Neuron (in vitro differentiated cells): ENCODE measurements around the gene ENTPD1.
"Not testable (repeated sequence)": the region's sequence is repeated elsewhere in the genome, so short reads cannot be mapped to it uniquely, and the experiment has no call there.

Experiments
- H2AFZ ChIP-seq: one replicate; pipeline ENCODE4 v1.6.1; 2013; ENCODE audit warnings: low read depth, mild to moderate bottlenecking, inconsistent platforms, low read length, moderate library complexity
- H3K27me3 ChIP-seq: one replicate; pipeline ENCODE4 v1.6.1; 2013; ENCODE audit warnings: low read length; ENCODE audit not compliant: insufficient read depth
- H3K36me3 ChIP-seq: one replicate; pipeline ENCODE4 v1.6.1; 2013; ENCODE audit warnings: low read length; ENCODE audit not compliant: insufficient read depth
- H3K4me1 ChIP-seq: one replicate; pipeline ENCODE4 v1.6.1; 2013; ENCODE audit warnings: low read length; ENCODE audit not compliant: insufficient read depth
- H3K4me3 ChIP-seq: 2 replicates; pipeline ENCODE4 v1.5.1; 2013; ENCODE audit warnings: mild to moderate bottlenecking, low read length, moderate library complexity
- H3K9me3 ChIP-seq: one replicate; pipeline ENCODE4 v1.6.1; 2013; ENCODE audit warnings: low read length

ENTPD1 gene

DNA sequence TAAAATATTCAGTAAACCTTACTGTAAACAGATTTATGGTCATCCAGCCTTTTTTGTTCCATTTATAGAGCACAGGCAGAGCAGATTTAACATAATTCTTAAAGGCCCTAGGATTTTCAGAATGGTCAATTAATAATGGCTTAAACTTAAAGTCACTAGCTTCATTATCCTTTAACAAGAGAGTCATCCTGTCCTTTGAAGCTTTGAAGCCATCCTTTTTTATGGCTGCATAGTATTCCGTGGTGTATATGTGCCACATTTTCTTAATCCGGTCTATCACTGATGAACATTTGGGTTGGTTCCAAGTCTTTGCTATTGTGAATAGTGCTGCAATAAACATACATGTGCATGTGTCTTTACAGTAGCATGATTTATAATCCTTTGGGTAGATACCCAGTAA lies 17.5 kb downstream of the ENTPD1 start:
- not testable (repeated sequence) for H3K9me3 ChIP-seq, H3K36me3 ChIP-seq, H3K4me3 ChIP-seq, H3K27me3 ChIP-seq, H3K4me1 ChIP-seq, H2AFZ ChIP-seq

DNA sequence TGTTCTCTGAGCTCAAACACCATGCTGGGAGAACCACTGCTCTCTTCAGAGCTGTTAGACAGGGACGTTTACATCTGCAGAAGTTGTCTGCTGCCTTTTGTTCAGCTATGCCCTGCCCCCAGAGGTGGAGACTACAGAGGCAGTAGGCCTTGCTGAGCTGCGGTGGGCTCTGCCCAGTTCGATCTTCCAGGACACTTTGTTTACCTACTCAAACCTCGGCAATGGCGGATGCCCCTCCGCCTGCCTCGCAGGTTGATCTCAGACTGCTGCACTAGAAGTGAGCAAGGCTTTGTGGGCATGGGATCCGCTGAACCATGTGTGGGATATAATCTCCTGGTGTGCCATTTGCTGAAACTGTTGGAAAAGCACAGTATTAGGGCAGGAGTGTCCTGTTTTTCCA lies 21.7 kb downstream of the ENTPD1 start:
- not testable (repeated sequence) for H3K9me3 ChIP-seq, H3K4me1 ChIP-seq, H3K27me3 ChIP-seq, H3K4me3 ChIP-seq, H2AFZ ChIP-seq, H3K36me3 ChIP-seq

DNA sequence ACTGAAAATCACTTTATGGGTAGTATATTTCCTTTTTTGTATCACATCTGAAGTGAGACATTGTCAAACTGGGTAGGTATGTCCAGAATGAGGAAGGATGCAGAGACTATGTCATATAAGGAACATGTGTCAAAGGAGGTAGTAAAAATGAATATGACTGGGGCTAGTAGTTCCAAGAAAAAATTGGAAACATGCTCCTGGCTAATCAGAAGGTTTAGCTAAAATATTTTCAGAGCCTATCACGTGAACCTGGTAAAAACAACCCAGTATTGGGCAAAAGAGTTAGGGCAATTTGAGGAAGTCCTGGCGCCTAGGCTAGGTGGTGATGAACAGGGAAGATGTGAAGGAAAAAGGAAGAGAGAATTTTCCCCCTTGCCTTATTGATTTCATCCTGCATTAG lies 26.4 kb downstream of the ENTPD1 start:
- Histone ChIP-seq H3K27me3 (peaks cover 4% of the 10 kb centered on the region), H3K4me1 (peaks cover 6% of the 10 kb centered on the region), H3K4me3 (no peak overlapping the region), H2AFZ (no peak overlapping the region), H3K9me3 (no peaks in the 10 kb centered on the region), H3K36me3 (no peaks in the 10 kb centered on the region)

DNA sequence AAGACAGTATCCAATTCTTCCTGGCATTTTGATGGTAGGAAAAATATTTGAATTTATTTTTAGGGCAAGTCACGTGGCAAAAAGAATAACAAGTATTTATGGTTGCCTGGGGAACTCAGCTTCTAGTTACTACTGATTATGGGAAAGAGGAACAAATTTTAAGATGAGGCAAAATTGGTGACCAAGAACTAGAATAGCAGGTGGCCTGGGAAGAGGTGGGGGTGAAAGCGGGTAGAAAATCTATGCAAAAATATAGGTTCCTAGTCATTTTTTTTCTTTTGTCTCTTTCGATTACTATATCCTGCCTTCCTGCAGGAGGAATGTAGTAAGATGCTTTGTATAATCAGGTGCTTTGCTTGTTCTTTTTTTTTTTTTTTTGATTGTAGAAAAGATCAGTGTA lies 27.8 kb downstream of the ENTPD1 start:
- no peak overlapping the region for H3K4me3 ChIP-seq
- H3K27me3 ChIP-seq: peaks cover 4% of the 10 kb centered on the region
- H3K4me1 ChIP-seq: peaks cover 6% of the 10 kb centered on the region
- no peaks in the 10 kb centered on the region for H3K9me3 ChIP-seq
- H3K36me3 ChIP-seq: no peaks in the 10 kb centered on the region
- H2AFZ ChIP-seq: no peak overlapping the region

DNA sequence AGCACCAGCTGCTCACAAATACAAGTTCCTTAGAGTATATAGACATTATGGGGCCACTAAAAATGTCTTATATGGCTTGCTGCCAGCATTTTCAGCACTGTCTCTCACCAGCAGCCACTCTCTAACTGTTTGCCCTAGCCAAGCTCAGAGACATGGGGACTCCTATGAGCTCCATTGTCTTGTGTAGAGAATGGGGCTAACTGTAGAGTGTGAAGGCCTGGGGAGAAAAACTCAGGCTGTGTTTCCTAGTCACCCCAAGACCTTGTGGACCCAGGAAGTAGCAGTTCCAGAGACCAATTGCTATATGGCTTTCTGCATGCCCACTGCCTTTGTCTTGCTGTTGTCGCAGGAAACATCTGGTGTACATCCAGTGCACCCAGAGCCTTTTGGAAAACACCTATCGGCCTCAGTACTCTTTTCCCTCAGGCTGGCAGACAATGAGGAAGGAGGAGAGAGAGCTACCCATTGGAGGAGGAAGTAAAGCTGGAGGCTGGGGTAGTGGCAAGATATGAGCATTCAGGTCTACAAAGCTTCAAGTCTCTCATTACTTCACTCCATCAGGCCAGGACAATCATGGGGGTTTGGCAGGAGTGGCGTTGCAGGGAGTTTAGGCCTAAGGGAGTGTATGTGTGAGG lies 28.4 kb downstream of the ENTPD1 start:
- Histone ChIP-seq H3K36me3 (no peaks in the 10 kb centered on the region), H3K27me3 (peaks cover 4% of the 10 kb centered on the region), H2AFZ (no peak overlapping the region), H3K4me3 (no peak overlapping the region), H3K9me3 (no peaks in the 10 kb centered on the region), H3K4me1 (peaks cover 6% of the 10 kb centered on the region)

DNA sequence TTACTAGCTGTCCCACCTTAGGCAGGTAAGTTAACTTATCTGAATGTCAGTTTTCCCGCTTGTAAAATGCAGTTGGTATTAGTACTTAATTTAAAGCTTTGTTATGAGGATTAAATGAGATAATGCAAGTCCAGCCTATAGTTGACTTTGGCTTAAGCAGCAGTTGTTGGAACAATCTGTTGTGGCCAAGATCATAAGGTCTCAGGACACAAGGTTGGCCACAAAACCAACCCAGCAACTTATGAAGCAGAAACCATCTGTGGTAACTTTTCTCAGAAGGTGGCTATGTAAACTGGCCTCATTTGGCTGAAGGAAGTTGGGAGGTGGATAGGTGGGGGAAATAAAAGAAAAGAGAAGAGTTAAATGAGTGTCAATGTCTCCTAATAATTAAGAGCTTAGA lies 29.4 kb downstream of the ENTPD1 start:
- Histone ChIP-seq H3K9me3 (no peaks in the 10 kb centered on the region), H3K4me3 (no peak overlapping the region), H3K27me3 (peaks cover 4% of the 10 kb centered on the region), H2AFZ (no peak overlapping the region), H3K36me3 (no peaks in the 10 kb centered on the region), H3K4me1 (peaks cover 6% of the 10 kb centered on the region)

DNA sequence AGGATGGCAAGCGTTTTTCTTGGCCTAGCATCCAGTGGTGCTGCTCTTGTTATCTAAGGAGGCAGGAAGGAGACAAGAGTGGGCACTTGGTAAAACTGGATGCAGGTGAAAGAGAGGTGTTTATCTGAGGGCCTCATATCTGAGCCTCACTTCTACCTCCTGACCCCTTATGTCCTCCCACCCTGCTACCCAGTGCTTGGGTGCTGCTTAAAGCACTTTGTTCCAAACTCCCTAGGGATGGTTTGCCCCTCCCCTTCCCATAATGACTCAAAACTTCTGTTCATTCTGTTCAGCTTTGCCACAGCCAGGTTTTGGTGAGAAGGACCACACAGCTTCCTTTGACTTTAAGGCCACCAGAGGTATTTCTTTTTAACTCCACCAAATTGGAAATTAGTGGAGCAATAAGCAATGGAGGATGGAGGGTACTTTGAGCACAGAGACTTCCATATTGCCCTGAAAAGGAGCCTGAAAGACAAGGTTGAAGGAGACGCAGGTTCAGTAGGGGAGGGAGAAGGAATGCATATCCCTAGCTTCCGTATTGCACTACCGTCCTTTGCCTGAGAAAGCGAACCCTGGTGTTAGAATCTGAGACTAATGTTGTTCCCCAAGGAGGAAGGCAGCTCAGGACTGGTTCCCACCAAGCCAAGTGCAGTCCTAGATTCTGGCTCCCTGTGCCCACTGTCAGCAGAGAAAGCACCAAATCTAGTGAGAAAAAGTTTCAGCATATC lies 30.1 kb downstream of the ENTPD1 start:
- peaks cover 6% of the 10 kb centered on the region for H3K4me1 ChIP-seq
- H2AFZ ChIP-seq: no peak overlapping the region
- peaks cover 4% of the 10 kb centered on the region for H3K27me3 ChIP-seq
- H3K9me3 ChIP-seq: no peaks in the 10 kb centered on the region
- H3K36me3 ChIP-seq: no peaks in the 10 kb centered on the region
- no peak overlapping the region for H3K4me3 ChIP-seq

DNA sequence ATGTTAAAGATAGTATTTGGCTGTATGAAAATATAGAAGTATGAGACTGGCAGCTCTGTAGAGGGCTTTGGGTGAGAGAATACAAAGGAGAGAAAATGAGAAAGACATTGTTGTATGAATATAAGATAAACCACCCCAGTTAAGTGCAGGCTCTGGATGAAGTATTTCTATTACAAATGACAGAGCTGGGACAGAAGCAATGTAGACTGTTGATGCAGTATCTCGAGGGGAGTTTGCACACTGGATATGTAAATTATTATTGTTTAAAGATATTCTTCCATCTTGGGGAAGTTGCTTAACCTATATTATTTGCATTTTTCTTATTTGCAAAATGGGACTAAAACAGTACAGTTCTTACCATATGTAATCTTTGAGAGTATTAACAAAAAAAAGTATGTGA lies 31.5 kb downstream of the ENTPD1 start:
- H3K27me3 ChIP-seq: peaks cover 2% of the 10 kb centered on the region

DNA sequence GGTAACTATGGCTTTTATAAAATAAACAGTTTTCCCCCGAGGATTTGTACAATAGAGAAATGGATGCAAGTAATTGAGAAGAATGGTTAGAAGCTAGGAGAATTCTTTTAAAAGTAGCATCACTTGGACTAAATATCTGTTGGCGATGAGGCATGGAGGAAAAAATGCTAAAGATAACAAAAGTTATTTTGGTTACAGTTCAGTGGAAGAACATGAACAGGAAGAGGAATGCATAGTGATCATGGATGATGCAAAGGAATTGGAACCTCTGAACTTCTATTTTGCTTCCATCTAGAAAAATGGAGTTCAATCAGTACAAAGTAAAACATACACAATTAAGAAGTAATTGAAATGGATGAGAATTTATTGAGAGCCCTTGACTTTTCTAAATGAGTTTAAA lies 32.9 kb downstream of the ENTPD1 start:
- Histone ChIP-seq H2AFZ (no peak overlapping the region), H3K27me3 (peaks cover 2% of the 10 kb centered on the region), H3K9me3 (no peaks in the 10 kb centered on the region), H3K4me3 (no peak overlapping the region), H3K36me3 (no peaks in the 10 kb centered on the region), H3K4me1 (peaks cover 9% of the 10 kb centered on the region)

More for the DNA sequence above, 31.5 kb downstream of the ENTPD1 start:
- no peaks in the 10 kb centered on the region for H3K9me3 ChIP-seq
- H3K36me3 ChIP-seq: no peaks in the 10 kb centered on the region
- H3K4me1 ChIP-seq: peaks cover 6% of the 10 kb centered on the region
- no peak overlapping the region for H3K4me3 ChIP-seq
- H2AFZ ChIP-seq: no peak overlapping the region

DNA sequence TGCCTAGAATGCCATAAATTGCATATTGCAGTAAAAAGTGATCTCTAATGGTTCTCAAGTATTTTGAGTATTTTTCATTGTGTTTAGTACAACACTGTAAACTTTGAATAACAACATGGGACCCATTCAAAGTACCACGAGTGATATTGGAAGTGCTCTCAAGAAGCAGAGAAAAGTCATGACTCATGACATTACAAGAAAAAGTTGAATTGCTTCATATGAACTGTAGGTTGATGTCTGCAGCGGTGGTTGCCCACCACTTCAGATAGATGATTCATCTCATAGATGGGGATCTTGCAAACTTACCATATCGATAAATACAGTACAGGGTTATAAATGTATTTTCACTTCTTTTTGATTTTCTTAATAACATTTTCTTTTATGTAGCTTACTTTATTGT lies 33.9 kb downstream of the ENTPD1 start:
- Histone ChIP-seq H3K4me1 (peaks cover 9% of the 10 kb centered on the region), H3K27me3 (peaks cover 2% of the 10 kb centered on the region), H3K4me3 (no peak overlapping the region), H2AFZ (no peak overlapping the region), H3K9me3 (no peaks in the 10 kb centered on the region), H3K36me3 (no peaks in the 10 kb centered on the region)

DNA sequence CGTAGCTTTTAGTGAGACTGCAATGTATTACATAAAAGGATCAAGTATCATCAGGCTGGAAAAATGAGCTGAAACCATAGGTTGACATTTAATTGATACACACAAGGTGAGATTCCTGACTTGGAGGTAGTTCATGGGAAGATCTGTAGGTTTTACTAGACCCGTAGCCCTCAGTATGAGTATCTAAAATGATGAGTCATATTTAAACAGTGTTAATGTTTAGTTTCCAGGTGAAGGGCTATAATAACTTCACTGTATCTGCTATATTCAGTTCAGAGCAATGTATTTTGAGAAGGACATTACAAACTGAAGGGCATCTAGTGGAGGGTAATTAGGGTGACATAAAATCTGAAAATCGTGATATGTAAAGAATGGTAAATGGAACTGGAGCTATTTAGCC lies 35.0 kb downstream of the ENTPD1 start:
- Histone ChIP-seq H3K4me1 (peaks cover 9% of the 10 kb centered on the region), H3K27me3 (no peaks in the 10 kb centered on the region), H3K9me3 (no peaks in the 10 kb centered on the region), H3K36me3 (no peaks in the 10 kb centered on the region), H2AFZ (no peak overlapping the region), H3K4me3 (no peak overlapping the region)

DNA sequence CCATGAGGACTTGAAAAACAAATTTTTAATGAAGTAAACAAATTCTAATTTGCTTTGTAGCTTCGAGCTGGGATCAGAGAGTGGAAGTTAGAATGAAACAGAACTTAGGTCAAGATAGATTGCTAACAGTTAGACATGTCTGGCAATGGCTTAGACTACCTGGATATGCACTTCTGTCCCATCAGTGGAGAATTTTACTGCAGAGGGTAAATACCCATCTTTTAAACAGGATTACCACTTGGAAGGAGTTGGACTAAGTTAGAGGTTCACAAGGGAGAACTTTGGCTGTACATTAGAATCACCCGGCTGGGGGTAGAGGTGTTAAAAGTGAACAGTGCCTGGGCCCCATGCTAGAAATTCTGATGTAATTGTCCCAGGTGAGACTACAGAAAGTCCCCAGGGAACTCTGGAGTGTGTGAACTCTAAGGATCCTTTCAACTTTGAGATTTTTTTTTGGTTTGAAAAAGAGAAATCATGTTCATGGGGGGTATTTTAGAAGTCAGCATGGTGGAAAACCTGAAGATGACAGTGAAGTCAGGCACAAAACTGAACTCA lies 35.5 kb downstream of the ENTPD1 start:
- no peak overlapping the region for H2AFZ ChIP-seq
- no peak overlapping the region for H3K4me3 ChIP-seq
- no peaks in the 10 kb centered on the region for H3K36me3 ChIP-seq
- no peaks in the 10 kb centered on the region for H3K27me3 ChIP-seq
- H3K4me1 ChIP-seq: peaks cover 9% of the 10 kb centered on the region
- H3K9me3 ChIP-seq: no peaks in the 10 kb centered on the region

DNA sequence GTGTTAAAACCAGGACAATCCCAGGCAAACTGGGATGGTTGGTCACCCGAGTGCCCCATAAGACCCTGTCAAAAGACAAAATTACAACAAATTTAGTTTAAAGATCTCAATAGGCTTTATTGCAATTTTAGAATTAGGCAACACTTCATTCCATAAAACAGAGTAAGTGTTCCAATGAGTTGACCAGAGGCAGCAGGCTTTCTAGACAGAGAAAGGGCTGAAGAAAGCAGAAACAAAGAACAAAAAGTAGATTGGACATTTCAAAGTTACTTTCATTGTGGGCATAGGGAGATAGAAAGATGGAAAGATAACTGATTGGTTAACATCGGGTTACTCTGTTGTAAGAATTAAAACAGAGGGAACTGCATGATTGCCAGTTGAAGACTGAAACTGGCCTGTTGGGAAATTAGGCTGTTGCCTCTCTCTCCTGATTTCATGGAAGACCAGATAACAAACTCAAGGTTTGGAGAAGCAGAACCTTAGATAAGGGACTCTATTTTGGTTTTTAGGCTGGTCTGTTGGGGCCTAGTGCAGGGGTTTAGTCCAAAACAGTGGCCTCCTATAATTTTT lies 36.3 kb downstream of the ENTPD1 start:
- Histone ChIP-seq H3K4me1 (peaks cover 9% of the 10 kb centered on the region), H2AFZ (no peak overlapping the region), H3K9me3 (no peaks in the 10 kb centered on the region), H3K4me3 (no peak overlapping the region), H3K36me3 (no peaks in the 10 kb centered on the region), H3K27me3 (no peaks in the 10 kb centered on the region)
